T-helper 2 cell treated with Interferon-gamma antibody and Interleukin-4, amounts not matched to agents 5 μg/mL and 100 μg/mL, for 36 hours (primary cell): ENCODE measurements around the gene TGFB1.
"Not testable (repeated sequence)": the region's sequence is repeated elsewhere in the genome, so short reads cannot be mapped to it uniquely, and the experiment has no call there.

Experiments used
- DNase-seq: peaks from one replicate; pipeline ENCODE4 v3.0.0; 2021; ENCODE audit warnings: low spot score
- H3K27ac Mint-ChIP-seq: one replicate; pipeline ENCODE4 v1.8.0; 2021; ENCODE audit warnings: mild to moderate bottlenecking, mixed read lengths
- H3K27me3 Mint-ChIP-seq: one replicate; pipeline ENCODE4 v1.8.0; 2021; ENCODE audit warnings: low read depth, mixed read lengths
- H3K36me3 Mint-ChIP-seq: one replicate; pipeline ENCODE4 v1.8.0; 2021; ENCODE audit warnings: low read depth, mixed read lengths
- H3K4me1 Mint-ChIP-seq: one replicate; pipeline ENCODE4 v1.8.0; 2021; ENCODE audit warnings: low read depth, mixed read lengths
- H3K4me3 Mint-ChIP-seq: one replicate; pipeline ENCODE4 v1.8.0; 2022; ENCODE audit warnings: mild to moderate bottlenecking, moderate library complexity, mixed read lengths
- H3K9me3 Mint-ChIP-seq: one replicate; pipeline ENCODE4 v1.8.0; 2021; ENCODE audit warnings: mixed read lengths

TGFB1 gene

DNA sequence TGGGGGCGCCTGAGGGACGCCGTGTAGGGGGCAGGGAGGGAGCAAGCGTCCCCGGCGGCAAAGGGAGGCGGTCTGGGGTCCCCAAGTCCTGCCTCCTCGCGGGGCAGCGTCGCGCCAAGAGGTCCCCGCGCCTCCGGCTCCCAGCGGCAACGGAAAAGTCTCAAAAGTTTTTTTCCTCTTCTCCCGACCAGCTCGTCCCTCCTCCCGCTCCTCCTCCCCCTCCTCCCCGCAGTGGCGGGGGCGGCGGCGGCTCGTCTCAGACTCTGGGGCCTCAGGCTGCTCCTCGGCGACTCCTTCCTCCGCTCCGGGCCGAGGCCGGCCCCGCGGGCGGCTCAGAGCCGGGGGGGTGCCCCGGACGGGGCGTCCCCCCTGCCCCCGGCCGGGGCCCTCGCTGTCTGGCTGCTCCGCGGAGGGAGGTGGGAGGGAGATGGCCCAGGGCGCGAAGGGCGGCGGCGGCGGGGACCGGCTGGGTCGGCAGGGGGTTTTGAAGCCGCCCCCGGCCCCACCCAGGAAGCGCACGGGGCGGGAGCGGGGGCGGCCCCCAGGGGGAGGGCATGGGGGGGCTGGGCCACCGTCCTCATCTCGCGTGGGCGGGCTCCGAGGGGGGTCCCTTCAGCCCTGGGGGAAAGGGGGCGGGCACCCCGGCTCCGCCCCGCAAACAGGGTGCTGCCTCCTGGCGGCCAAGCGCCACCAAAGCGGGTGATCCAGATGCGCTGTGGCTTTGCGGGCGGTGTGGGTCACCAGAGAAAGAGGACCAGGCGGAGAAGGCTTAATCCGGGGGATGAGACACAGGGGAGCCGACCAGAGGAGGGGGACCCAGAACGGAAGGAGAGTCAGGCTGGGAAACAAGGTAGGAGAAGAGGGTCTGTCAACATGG, at the start of gene TGFB1:
Gene TGFB1, minus strand, starts transcription at position 457 of the 877 bp plus-strand sequence. CDS start 878 bp downstream, outside the sequence.
- peaks cover 54% of the 10 kb centered on the region for H3K4me1 Mint-ChIP-seq
- H3K36me3 Mint-ChIP-seq, result peaks cover 45% of the 10 kb centered on the region

DNA sequence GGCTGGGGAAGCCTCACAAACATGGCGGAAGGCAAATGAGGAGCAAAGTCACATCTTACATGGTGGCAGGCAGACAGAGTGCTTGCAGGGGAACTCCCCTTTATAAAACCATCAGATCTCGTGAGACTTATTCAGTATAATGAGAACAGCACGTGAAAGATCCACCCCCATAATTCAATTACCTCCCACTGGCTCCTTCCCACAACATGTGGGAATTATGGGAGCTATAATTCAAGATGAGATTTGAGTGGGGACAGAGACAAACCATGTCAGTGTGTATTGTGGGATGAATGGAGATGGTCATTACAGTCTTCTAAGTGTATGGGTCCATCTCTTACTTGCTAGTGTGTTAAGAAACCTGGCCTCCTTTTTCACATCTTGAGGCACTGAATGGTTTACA, 48.3 kb upstream of the TGFB1 start:
- Mint-ChIP-seq H3K9me3 (no peaks in the 10 kb centered on the region), H3K4me3 (no peak overlapping the region), H3K4me1 (peaks cover 15% of the 10 kb centered on the region), H3K27ac (no peak overlapping the region), H3K27me3 (no peaks in the 10 kb centered on the region), H3K36me3 (peaks cover 2% of the 10 kb centered on the region)
- DNase-seq, result no peak

More for the DNA sequence above, at the start of gene TGFB1:
- DNase-seq, result peak; percentile 90
- Mint-ChIP-seq H3K9me3 (peaks cover 4% of the 10 kb centered on the region), H3K27ac (peak within 1 kb of the TSS; percentile 93), H3K27me3 (no peaks in the 10 kb centered on the region), H3K4me3 (peak within 1 kb of the TSS; percentile 92)

- no peak for DNase-seq
- H3K9me3 Mint-ChIP-seq, result no peaks in the 10 kb centered on the region
- H3K27me3 Mint-ChIP-seq, result no peaks in the 10 kb centered on the region
- H3K4me1 Mint-ChIP-seq, result peaks cover 16% of the 10 kb centered on the region
- H3K27ac Mint-ChIP-seq, result no peak overlapping the region
- peaks cover 2% of the 10 kb centered on the region for H3K36me3 Mint-ChIP-seq
- no peak overlapping the region for H3K4me3 Mint-ChIP-seq
Observed at GRCh38 chr19:41401483-41401882, 47.8 kb upstream of the TGFB1 start.

GRCh38 chr19:41399525-41399924, 45.8 kb upstream of the TGFB1 start:
- H3K4me1 Mint-ChIP-seq, result peaks cover 27% of the 10 kb centered on the region
- no peaks in the 10 kb centered on the region for H3K27me3 Mint-ChIP-seq
- no peak for DNase-seq
- H3K9me3 Mint-ChIP-seq, result no peaks in the 10 kb centered on the region
- peak overlapping the region; percentile 65 for H3K4me3 Mint-ChIP-seq
- peak overlapping the region; percentile 82 for H3K27ac Mint-ChIP-seq
- peaks cover 5% of the 10 kb centered on the region for H3K36me3 Mint-ChIP-seq

GRCh38 chr19:41399091-41399490, 45.4 kb upstream of the TGFB1 start:
- peaks cover 27% of the 10 kb centered on the region for H3K4me1 Mint-ChIP-seq
- peaks cover 5% of the 10 kb centered on the region for H3K36me3 Mint-ChIP-seq
- no peak for DNase-seq
- H3K27me3 Mint-ChIP-seq, result no peaks in the 10 kb centered on the region
- H3K27ac Mint-ChIP-seq, result peak overlapping the region; percentile 46
- H3K9me3 Mint-ChIP-seq, result no peaks in the 10 kb centered on the region
- peak overlapping the region; percentile 97 for H3K4me3 Mint-ChIP-seq

DNA sequence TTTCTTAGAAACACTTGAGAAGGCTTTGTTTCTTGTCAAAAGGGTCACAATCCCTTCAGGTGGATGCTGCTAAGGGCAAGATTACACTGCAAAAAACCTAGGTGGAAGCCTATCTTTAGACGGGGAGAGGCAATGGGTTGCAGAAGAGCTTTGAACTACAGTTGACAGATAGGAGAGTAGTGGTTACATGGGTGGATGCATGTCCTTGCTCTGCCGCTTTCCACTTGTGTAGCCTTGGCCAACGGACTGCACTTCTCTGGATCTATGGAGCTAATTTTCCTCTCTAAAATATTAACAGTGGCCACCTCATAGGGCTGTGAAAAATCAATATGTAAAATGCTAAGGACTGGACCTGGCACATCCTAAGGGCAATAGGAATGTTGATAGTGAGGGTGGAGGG, 44.9 kb upstream of the TGFB1 start:
- H3K4me3 Mint-ChIP-seq, result peak overlapping the region; percentile 97
- no peaks in the 10 kb centered on the region for H3K27me3 Mint-ChIP-seq
- H3K36me3 Mint-ChIP-seq, result peaks cover 5% of the 10 kb centered on the region
- DNase-seq, result no peak
- peaks cover 27% of the 10 kb centered on the region for H3K4me1 Mint-ChIP-seq
- no peaks in the 10 kb centered on the region for H3K9me3 Mint-ChIP-seq
- peak overlapping the region; percentile 46 for H3K27ac Mint-ChIP-seq

GRCh38 chr19:41398050-41398418, 44.3 kb upstream of the TGFB1 start:
- Mint-ChIP-seq H3K9me3 (no peaks in the 10 kb centered on the region), H3K4me1 (peaks cover 27% of the 10 kb centered on the region), H3K36me3 (peaks cover 5% of the 10 kb centered on the region), H3K27me3 (no peaks in the 10 kb centered on the region), H3K27ac (peak overlapping the region; percentile 98), H3K4me3 (peak overlapping the region; percentile 97)
- DNase-seq, result no peak

- Mint-ChIP-seq H3K4me1 (peaks cover 27% of the 10 kb centered on the region), H3K27me3 (no peaks in the 10 kb centered on the region), H3K4me3 (peak within 1 kb of the TSS; percentile 97), H3K9me3 (no peaks in the 10 kb centered on the region), H3K27ac (peak within 1 kb of the TSS; percentile 98), H3K36me3 (peaks cover 7% of the 10 kb centered on the region)
- DNase-seq, result peak; percentile 99
Observed at GRCh38 chr19:41397086-41398049, 43.6 kb upstream of the TGFB1 start, which contains the start of the genes BCKDHA and EXOSC5. BCKDHA (plus strand) TSS chr19:41397818; CDS start chr19:41397828, 10 bp downstream. EXOSC5 (minus strand) TSS chr19:41397359; CDS start chr19:41397328, 31 bp downstream.

DNA sequence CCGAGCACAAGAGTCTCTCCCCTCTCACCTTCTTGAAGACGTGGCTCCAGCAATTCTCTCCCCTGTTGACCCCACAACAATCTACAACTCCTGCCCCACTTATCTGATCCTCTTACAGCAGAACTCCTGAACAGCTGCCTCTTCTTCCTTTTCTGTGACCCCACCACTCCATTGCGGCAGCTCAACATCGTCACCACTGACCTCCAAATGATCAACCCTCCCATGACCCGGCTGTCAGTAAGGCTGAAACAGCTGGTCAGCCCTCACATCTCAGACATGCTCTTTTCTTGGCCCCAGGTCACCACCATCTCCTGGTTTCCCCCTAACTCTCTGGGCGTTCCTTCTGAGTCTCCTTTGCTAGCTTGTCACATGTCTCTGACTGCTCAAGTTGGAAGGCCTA, 41.6 kb upstream of the TGFB1 start:
- H3K27me3 Mint-ChIP-seq, result no peaks in the 10 kb centered on the region
- H3K36me3 Mint-ChIP-seq, result peaks cover 15% of the 10 kb centered on the region
- H3K4me3 Mint-ChIP-seq, result peak overlapping the region; percentile 52
- H3K27ac Mint-ChIP-seq, result peak overlapping the region; percentile 6
- peaks cover 27% of the 10 kb centered on the region for H3K4me1 Mint-ChIP-seq
- H3K9me3 Mint-ChIP-seq, result no peaks in the 10 kb centered on the region
- DNase-seq, result no peak

- H3K4me1 Mint-ChIP-seq, result peaks cover 12% of the 10 kb centered on the region
- H3K27ac Mint-ChIP-seq, result no peak overlapping the region
- H3K36me3 Mint-ChIP-seq, result peaks cover 23% of the 10 kb centered on the region
- no peaks in the 10 kb centered on the region for H3K9me3 Mint-ChIP-seq
- no peaks in the 10 kb centered on the region for H3K27me3 Mint-ChIP-seq
- no peak for DNase-seq
- no peak overlapping the region for H3K4me3 Mint-ChIP-seq
Observed at GRCh38 chr19:41392775-41393174, 39.1 kb upstream of the TGFB1 start.

- Mint-ChIP-seq H3K9me3 (no peaks in the 10 kb centered on the region), H3K27ac (no peak overlapping the region), H3K4me1 (peaks cover 12% of the 10 kb centered on the region), H3K36me3 (peaks cover 23% of the 10 kb centered on the region), H3K4me3 (no peak overlapping the region), H3K27me3 (no peaks in the 10 kb centered on the region)
- no peak for DNase-seq
Observed at GRCh38 chr19:41391618-41392017, 37.9 kb upstream of the TGFB1 start.

DNA sequence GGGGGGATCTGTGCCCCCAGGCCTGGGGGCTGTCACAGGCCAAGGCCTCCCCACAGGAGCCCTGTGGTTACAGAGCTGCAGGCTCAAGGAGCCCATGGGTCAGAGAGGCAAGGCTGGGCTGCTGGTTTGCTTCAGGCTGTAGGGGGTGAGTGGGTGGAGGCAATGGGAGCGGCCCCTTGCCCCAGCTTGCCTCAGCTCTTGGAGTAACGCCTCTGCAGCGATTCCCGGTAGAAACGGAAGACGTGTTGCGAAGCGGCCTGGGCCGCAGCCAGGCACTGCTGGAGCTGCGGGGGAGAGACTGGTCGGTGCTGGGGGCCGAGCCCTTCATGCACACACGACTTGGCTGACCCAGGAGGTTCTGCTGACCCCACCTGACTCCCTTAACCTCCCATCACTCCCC, 32.7 kb upstream of the TGFB1 start:
- Mint-ChIP-seq H3K27ac (no peak overlapping the region), H3K27me3 (no peaks in the 10 kb centered on the region), H3K9me3 (no peaks in the 10 kb centered on the region), H3K4me3 (no peak overlapping the region), H3K4me1 (no peaks in the 10 kb centered on the region), H3K36me3 (peaks cover 25% of the 10 kb centered on the region)
- no peak for DNase-seq

DNA sequence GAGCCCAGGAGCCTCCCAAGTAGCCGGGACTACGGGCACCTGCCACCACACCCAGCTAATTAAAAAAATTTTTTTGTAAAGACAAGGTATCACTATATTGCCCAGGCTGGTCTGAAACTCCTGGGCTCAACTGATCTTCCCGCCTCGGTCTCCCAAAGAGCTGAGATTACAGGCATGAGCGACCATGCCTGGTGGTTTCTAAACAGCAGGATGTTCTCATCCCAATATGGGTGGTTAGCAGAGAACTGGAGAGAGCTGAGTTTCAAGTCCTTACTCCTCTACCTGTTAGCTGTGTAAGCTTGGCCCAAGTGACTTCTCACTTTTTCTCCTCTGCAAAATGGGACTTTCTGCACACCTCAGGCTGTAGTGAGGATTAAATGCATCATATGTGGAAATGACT, 30.6 kb upstream of the TGFB1 start:
- Mint-ChIP-seq H3K27ac (no peak overlapping the region), H3K4me1 (no peaks in the 10 kb centered on the region), H3K27me3 (no peaks in the 10 kb centered on the region), H3K9me3 (no peaks in the 10 kb centered on the region), H3K36me3 (peaks cover 13% of the 10 kb centered on the region), H3K4me3 (no peak overlapping the region)
- DNase-seq, result no peak

GRCh38 chr19:41381536-41381935, 27.8 kb upstream of the TGFB1 start:
- H3K9me3 Mint-ChIP-seq, H3K27me3 Mint-ChIP-seq, DNase-seq, H3K4me3 Mint-ChIP-seq, H3K27ac Mint-ChIP-seq, H3K4me1 Mint-ChIP-seq: not testable (repeated sequence)
- peaks cover 11% of the 10 kb centered on the region for H3K36me3 Mint-ChIP-seq
